GM12873 (cell line): ENCODE results near the gene SNX27.

Source experiments
- TF ChIP-seq, protein P1 (sequence below): IDR thresholded peaks from 2 replicates; pipeline ENCODE4 v1.5.1; 2012; ENCODE audit warnings: low read depth, mild to moderate bottlenecking, moderate library complexity, low read length, control low read depth; ENCODE audit not compliant: insufficient read depth; ENCODE audit errors: missing control alignments

The SNX27 gene

DNA sequence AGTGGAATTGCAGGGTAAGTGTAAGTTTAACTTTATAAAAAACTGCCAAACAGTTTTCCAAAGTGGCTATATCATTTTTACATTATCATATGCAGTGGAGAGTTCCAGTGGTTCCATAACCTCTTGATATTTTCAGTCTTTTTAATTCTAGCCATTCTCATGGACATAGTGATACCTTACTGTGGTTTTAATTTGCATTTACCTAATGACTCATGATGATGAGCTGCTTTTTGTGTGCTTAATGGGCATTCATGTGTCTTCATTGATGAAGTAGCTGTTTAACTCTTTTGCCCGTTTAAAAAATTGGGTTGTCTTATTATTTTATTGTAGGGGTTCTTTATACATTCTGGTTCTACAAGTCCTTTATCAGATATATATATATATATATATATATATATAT, 29.4 kb downstream of the SNX27 start:
- TF ChIP-seq, protein P1, sequence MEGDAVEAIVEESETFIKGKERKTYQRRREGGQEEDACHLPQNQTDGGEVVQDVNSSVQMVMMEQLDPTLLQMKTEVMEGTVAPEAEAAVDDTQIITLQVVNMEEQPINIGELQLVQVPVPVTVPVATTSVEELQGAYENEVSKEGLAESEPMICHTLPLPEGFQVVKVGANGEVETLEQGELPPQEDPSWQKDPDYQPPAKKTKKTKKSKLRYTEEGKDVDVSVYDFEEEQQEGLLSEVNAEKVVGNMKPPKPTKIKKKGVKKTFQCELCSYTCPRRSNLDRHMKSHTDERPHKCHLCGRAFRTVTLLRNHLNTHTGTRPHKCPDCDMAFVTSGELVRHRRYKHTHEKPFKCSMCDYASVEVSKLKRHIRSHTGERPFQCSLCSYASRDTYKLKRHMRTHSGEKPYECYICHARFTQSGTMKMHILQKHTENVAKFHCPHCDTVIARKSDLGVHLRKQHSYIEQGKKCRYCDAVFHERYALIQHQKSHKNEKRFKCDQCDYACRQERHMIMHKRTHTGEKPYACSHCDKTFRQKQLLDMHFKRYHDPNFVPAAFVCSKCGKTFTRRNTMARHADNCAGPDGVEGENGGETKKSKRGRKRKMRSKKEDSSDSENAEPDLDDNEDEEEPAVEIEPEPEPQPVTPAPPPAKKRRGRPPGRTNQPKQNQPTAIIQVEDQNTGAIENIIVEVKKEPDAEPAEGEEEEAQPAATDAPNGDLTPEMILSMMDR = no peak

DNA sequence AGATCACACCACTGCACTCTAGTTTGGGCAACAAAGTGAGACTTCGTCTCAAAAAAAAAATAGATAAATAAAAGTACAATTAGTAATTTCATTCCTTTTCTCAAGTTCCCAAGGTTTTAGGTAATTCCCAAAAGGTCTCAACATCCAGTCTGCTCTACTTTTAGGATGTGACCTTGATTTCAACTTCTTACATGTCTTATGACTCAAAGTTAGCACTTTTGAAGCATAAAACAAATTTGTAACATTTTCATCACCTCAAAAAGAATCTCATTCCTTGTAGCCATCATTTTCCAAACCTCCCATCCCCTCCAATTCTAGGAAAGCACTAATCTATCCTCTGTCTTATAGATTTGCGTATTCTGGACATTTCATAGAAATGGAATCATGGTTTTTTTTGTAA, 32.2 kb downstream of the SNX27 start:
- TF ChIP-seq, protein P1 = no peak

DNA sequence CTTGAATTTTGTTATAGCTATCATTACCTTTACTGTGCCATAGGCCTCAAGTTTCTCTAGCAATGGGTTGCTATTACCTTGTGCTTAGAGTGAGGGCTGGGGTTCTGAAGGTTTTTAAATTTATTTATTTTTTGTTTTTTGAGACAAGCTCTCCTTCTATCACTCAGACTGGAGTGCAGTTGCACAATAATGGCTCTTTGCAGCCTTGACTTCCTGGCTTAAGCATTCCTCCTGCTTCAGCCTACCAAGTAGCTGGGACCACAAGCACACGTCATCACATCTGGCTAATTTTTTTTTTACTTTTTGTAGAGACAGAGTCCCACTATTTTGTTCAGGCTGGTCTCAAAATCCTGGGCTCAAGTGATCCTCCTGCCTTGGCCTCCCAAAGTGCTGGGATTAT, 41.5 kb downstream of the SNX27 start:
- TF ChIP-seq, protein P1 = no peak

DNA sequence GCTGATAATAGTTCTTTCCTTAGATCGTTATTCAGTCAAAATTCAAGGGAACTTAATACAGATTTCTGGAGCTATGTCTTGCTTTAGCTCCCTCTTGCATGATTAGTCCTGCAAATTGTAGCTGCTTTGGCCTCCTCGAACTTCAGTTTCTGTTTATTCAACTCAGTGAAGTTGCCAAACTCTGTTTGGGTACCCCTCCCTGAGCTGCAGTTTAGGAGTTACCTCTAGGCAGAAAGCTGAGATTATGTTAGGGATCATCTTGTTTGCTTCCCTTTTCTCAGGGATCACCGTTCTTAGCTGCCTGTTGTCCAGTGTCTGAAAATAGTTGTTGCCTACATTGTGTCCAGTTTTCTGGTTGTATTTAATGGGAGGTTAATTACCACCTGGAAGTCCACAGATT, 43.5 kb downstream of the SNX27 start:
- TF ChIP-seq, protein P1 = no peak

DNA sequence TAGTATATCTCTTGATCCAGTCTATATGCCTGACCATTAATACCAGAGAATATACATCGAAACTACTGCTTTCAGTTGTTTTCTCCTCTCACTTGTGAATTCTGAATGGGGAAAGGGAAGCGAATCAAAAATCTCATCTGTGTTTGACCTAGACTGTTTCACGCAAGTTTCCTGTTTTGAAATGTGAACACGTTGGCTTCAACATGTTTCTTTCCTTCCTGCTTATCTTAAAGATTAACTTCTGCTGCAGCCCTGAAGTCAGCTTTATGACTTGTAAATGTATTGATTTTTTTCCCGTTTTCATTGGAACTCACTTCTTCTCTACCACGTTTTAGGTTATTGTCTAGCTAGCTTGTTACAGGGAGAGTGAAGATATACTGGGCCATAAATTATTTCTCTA, 49.9 kb downstream of the SNX27 start:
- TF ChIP-seq, protein P1 = no peak

DNA sequence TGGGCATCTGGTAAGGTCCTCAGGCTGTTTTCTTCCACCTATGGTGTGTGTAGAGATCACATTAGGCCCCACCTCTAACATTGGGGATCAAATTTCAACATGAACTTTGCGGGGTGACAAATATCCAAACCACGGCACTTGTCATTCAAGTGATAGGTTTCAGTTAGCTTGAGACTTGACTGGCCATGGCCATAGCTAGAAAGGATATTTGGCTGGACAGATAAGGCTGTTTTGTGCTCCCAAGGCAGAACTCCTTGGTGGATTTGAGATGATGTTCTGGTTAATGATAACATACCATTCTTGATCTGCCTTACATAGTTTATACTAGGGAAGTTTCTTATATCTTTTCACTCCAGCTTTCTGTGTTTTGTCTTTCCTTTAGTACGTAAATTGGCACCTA, 56.2 kb downstream of the SNX27 start:
- TF ChIP-seq, protein P1 = no peak

DNA sequence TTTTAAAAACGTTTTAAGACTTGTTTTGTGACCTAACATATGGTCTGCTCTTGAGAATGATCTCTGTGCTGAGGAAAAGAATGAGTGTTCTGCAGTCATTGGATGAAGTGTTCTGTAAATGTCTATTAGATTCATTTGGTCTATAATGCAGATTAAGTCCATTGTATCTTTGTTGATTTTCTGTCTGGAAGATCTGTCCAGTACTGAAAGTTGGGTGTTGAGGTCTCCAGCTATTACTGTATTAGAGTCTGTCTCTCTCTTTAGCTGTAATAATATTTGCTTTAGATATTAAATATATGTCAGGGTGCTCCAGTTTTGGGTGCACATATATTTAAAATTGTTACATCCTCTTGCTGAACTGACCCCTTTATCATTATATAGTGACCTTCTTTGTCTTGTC, 61.6 kb downstream of the SNX27 start:
- TF ChIP-seq, protein P1 = no peak

DNA sequence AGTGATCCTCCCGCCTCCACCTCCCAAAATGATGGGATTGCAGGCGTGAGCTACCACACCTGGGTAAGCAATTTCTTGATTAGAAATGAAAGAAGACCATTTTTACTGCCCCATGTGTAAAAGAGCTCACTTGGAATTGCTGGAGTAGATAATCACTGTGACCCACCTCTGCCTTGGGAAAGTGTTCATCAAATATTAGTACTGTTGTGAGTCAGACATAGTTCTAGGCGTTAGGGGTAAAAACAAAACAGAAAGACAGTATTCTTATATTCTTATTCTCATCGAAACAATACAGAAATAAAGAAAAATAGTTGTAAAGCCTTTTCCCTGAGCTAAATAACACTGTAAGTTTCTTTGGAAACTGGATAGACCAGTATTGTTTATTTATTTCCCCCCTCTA, 68.5 kb downstream of the SNX27 start:
- TF ChIP-seq, protein P1 = no peak
